Measurements from ENCODE around the gene DCST1.

The DCST1 gene

DNA sequence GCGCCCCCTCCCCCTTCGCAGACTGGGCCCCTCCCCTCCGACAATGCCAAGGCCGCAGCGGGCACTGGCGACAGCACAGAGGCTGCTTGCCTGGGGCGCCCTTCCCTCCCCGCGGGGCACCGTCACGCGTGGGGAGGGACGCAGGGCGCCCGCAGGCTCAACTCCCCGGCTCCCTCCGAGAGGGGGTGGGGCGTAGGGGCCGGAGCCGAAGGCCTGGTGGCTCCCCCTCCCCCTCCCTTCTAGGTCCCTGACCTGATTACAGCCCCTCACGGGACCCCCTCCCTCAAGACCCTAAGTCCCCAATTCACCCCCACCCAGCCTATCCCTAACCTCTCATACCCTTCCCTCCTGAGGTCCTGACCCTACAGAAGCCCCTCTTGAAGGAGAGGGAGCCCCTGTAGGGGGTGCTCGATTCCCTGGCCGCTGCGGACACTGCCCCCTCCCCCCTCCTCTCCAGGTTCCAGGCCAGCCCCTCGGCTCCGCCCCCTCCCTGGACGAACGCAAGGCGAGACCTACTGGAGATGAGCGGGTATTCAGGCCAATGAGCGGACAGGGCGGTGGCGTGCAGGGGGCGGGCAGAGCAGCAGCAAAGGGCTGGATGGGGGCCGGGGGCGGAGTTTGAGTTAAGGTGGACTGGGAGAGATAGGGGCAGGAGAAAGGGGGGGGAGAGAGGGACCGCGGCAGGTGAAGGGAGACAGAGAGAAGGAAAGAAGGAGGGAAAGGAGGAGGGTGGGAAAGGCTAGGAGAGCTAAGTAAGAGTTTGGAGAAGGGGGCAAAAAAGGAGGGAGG is 31.8 kb upstream of the DCST1 start:
- DNase-seq = peak; percentile 95

DNA sequence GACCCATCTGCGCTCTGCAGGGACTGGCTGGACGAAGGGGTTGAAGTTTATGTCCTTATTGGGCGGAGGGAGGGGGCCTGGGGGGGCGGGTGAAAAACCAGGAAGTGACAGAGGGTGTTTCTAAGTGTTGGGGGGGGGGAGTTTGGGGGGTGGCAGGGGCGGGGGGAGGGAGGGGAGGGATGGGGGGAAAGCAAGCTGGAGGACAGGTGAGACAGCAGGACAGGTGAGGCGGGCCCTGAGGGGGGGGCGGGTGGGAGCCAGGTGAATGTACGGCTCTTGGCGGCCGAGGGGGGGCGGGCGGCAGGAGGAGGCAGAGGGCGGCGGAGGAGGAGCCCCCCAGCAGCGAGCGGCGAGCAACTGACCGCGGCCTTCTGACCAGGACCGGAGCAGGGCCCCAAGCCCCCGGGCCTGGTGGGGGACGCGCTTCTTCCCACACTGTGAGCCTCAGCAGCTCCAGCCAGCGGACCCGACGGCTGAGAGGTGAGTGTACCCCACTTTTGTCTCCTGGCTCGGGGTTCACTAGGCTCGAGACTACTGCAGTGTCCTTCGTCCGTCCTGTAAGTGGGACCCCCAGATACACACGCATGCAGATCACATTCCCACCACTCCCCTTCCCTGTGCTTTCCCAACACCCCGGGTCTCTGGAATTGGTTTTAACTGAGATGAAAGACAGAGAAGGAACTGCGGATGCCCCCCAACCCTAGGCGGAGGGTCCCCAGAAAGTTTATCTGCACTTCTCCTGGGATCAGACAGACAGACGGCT is 31.0 kb upstream of the DCST1 start, which contains the start of gene ZBTB7B:
Gene ZBTB7B (plus strand): TSS at position 339 of the 763 bp plus-strand sequence. CDS start 11,859 bp downstream, outside the sequence.
- DNase-seq = no peak

DNA sequence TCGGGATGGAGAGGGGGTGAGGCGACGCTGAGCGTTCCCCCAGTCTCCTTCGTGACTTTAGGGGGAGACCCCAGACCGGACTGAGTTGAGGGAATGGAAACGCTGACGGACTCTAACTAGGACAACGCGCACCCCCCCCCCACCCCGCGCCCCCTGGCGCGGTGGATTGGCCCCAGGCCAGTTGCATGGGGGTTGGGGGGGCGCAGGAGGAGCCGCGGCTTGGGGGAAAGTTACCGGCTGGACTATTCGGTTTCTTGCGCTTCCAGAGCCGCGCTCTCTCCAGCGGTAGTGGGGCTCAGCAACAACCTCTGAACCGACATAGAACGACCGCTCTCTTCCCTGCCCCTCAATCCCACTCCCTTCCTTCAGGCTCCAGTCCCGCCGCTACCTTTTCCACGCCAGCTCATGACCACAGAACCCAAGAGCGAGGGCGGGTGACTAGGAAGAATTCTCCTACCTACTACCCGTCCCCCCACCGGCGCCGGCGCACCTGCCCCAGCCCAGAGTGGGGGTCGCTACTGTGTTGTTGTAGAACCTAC is 30.3 kb upstream of the DCST1 start:
- no peak for DNase-seq

DNA sequence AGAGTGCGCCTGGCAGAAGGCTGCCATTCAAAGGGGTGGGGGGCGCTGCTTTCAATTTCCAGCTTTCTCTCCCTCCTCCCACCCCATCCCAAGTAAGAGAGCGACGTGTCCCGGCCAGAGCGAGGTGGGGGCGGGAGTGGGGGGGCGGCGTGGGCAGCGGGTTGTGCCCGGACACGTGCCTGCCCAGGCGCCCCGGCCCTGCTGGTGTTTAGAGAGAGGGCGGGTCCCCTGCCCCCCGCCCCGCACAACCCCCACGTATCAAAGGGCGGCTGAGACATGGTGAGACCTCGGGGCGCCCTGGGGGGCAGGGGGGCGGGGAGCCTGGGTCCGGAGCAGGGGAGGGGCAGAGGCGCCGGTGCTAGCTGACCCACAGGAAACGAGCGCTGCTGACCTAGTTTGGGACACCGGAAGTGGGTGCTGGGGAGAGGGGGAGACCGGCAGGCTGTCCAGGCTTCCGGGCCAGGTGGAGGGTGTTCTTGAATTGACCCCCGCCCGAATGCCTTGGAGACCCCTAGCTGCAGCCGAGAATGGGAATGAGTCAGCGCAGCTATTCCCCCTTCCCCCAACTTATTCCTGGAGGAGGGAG is 29.8 kb upstream of the DCST1 start:
- peak; percentile 22 for DNase-seq

DNA sequence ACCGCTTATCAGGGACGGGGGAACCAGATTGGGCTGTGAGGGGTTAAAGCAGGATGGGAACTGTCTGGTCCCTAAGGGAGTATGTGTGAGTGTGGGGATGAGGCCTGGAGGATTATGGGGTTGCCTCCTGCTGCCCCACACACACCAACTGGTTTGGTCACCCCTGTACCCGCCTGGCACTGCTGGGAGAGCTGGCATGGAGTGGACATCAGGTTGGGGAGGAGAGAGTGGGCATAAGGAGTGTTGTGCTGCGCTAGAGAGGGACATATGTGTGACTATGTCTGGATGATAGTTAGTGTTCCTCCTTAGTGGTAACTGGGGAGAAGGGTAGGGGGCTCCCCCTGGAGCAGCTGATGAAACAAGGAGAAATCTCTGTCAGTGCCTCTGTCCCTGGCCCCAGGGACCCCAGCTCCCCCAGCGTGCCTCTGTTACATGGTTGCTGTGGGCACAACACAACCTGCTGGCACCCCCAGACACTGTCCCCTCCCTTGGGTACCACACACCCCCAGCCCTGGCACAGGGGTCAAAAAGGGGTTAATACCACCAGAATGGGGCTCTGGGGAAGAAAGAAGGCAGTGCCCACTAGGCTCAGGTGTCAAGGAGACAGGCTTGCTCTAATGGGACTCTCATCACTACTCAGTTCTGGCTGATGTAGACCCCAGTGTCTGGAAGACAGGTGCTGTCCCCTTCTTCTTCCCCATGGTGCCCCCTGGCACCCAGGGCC is 29.1 kb upstream of the DCST1 start:
- no peak for DNase-seq

DNA sequence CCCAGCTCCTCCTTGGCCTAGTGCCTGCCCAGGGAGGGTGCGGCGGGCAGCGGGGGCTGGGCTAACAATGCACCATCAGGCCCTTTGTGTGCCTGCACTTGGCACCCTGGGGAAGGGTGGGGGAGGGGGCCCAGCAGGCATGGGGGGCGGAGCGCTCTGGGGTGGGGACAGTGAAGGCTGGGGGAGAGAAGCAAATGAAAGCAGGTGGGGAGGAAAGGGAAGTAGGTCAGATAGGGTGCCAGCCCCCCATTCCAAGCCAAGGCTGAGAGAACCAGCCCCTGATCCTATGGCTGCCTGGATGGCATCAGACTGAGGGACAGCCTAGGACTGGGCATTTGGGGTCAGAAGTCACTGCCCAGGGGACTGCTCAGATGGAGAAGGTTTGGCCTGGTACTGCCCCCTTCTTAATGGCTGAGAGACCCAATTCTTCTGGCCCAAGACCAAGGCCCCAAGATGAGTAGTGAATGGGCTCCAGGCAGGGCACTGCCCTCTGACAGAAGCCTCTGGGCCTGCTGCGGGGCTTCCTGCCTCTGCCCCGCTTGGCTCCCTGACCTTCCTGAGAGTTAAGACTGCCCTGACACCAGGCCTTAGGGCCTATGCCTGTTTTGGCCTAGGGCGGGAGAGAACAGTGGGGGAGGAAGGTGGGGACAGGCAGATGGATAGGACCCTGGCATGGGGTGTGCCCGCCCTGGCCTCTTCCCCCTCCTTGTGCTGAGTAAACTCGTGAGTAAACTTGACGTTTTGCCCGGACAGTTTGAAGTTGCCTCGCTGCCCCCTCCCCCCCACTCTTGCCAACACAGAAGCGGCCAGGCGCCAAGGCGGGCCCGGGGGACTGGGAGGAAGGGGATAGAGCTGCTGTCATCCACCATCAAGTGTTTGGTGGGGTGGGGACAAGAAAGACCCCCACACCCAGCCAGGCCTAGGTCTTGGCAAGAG is 28.3 kb upstream of the DCST1 start:
- no peak for DNase-seq

DNA sequence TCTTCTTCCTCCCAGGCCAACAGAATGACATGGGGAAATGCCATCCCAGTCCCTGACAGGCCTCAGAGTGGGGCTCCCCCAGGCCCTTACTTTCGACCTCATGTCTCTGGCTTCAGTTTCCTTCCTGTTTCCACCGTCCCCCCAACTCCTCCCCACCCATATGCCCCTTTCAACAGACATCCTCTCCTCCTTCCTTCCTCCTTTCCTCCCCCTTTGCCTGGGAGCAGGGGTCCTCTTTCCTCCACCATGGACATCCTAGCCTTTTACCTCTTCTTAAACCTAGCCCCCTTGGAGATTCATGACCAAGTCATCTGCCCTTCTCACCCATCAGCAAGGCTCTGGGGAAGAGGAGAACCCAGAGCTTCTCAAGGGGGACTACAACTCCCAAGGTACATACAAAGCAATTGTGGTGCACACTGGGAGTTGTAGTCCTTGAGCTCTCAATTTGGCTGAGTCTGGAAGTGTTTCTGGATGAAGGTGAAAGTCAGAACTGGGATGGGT is 27.0 kb upstream of the DCST1 start:
- DNase-seq = peak; percentile 82

DNA sequence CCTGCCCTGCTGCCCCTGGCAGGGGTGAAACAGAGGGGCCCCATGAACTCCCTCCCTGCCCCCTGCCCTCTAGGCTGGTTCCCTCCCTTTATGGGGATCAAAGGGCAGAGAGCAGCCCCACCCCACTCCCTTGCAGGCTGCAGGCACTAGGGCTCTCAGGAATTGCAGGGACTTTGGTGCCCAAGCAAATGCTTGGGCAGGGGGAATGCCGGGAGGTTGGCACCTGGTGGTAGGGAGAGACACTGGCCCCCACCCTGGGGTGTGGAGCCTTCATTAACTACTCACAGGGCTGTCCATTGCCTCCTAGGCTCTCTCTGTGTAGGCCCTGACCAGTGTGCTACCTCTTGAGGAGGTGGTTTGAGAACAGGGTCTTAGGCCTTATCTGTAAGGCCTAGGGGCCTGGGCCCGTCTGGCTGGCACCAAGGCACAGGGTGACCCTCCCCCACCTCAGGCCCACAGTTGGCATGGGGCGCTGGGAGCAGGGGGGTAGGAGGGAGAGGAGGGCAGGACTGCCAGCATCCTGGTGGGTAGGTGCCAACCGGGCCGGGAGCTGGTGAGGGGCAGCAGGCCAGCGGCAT is 26.3 kb upstream of the DCST1 start:
- DNase-seq = no peak

DNA sequence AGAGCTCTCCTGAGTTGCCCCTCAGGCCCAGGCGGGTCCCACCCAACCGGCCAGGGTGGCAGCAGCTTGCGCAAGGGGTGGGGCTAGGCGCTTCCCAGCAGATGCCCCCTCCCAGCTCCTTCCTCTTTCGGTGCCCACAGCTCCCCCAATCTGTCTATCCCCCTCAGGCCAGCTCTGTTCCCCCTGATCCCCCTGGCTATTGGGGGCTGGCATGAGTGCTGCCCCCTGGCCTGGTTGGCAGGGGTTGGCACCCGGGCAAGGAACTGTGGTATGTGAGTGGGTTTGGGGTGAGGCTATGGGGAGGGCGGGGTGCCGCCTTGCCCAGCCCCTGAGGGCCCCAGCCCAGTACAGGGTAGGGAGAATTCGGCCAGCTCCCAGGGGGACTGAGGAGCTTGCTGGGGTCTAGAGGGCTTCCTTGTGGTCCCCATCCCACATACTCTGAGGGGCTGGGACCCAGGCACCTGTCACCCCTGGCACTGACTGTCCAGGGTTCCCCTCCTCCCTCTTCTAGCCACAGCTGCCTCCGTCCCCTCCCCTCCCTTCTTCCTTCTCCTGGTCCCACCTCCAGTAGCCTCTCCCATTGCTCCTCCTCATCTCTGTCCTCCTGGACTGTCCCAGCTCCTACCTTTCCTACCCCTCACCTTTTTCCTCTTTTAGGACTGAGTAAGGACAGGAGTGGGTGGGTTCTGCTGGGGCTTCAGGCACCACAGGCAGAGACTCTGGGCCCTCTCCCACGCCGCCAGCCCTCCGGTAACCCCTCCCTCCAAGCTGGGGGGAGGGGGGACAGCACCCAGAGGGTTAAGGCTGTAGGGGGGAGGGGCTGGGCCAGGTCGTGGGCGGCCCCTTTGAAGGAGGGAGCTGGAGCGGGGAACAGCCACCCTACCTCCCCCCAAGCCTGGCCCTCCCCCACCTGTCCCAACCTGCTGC is 25.3 kb upstream of the DCST1 start:
- peak; percentile 69 for DNase-seq

DNA sequence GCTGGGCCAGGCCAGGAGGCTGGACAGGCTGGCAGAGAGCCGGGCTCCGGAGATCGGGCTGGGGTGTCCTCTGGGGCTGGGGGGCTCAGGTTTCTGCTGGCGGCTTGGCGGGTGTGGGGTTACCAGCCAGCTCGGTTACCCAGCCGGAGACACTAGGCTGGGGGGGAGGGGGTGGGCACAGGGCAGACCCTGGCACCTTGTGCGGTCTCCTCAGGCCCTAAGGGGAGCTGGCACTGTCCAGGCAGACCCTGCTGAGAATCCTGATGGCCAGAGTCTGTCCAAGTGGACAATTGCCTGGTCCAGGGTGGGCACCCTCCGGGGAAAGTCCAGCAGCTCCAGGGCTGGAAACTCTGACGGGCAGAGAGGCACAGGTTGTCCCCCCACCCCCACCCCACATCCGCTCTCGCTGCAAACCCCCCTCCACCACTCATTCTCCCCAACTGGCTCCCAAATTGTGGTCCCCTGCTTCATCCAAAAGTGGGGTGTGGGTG is 24.4 kb upstream of the DCST1 start:
- DNase-seq = no peak

DNA sequence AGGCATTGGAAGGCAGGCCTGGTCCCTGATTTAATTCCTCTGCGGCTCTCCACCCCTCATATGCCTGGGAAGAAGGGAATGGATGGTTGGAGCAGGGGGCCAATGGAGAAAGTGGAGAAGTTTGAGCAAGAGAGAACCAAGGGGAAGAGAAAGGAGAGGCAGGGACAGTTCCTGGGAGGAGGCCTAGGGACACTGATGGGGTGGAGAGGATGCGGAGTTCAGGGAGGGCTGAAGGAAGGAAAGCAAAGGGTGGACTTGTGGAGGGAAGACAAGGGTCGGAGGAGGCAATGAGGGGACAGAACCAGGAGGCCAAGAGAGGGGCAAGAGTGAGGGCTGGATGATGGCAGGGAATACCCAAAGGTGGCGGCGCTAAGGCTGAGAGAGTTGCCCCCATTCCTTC is 23.9 kb upstream of the DCST1 start:
- no peak for DNase-seq

DNA sequence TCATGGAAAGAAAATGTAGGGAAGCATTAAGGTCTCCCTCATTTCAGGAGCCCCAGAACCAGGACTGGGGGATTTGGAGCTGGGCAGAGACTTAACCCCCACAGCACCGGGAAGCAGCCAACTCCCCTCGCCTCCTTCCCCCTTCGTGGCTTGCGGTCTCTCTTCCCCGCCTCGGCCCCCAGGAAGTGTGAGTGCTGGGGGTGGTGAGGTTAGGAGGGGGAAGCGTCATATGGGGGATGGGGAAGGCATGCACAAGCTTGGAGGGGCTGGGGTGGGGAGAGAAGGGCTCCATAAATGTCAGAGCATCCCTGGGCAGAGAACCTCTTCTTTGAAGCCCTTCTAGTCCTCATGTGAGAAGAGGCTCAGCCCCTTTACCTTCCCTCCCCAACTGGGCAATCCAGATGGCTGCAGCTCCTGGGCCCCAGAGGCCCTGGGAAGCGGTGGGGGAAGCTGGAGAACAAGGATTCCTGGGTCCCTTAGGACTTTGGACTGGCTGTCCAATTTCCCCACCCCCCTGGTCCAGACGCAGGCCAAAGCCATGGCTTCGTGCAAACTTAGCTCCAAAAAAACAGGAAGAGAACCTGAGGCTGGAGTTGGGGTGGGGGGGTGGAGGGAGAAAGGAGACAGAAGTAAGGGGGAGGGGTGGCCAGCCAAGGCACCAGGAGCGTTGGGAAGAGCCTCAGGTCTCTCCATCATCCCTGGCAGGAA is 23.3 kb upstream of the DCST1 start:
- peak; percentile 65 for DNase-seq

DNA sequence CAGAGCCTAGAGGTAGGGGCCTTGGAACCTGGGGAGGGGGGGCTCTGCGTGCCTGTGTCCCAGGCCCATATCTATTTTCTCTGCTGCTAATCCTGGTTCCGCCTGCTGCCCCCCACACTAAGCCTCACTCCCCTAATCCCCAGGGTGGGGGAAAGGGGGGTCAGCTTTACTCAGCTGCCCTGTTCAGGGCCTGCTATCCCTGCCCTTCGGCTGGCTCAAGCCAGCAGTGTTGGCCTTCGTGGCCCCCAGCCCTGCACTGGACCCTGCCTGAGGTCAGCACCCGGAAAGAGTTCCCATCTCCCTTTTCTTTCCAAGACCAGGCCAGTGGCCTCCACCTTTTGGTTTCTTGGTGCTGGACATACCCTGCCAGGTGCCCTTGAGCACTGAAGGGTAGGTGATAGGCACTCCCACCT is 22.6 kb upstream of the DCST1 start:
- DNase-seq = no peak

DNA sequence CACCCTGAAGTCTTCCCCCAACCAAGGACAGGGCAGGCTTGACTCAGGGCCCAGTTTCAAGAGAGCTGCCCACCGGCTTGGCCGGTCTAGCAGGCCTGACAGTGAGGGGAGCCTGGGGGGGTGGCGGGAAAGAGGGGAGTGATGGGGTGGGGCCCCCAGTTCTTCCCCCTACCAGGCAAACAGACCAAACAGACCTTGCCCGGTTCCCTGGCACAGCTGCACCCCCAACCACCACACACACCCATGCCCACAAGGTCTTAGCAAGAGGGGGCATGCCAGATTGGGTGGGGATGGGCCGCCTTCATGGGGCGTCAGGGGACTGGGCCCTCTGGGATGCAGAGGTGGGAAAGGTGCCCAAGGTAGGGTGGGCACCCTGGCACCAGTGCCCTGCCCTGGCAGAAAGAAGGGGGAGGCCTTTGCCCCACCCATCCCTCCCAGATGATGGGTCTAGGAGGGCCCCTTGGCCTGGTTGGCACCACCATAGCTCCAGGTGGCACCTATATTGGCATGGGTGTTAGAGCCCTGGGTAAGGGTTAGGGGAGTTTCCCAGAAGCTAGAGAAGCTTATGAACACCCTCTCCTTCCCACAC is 22.1 kb upstream of the DCST1 start:
- DNase-seq = no peak

DNA sequence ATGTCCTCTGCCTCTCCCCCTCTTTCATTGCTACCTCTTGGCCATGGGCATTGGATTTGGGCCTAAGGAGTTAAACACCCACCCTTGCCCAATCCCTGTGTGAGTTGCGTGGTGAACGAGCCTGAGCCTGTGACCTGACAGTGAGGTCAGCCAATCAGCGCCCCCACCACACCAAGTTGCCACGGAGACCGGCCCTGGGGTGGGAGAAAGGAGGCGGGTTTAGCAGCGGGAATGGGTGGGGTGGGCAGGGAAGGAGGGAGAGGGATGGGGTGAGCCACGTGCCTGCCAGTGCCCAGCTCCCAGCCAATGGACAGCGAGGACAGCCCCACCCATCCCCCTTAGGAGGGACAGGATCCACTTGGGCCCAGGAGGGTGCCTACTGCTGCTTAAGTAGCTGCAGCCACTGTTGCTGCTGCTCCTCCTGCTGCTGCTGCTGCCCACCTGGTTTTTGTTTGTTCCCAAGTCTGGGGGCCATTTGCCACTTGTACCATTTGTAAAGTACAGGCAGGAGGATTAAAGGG is 21.5 kb upstream of the DCST1 start:
- DNase-seq = peak; percentile 72

DNA sequence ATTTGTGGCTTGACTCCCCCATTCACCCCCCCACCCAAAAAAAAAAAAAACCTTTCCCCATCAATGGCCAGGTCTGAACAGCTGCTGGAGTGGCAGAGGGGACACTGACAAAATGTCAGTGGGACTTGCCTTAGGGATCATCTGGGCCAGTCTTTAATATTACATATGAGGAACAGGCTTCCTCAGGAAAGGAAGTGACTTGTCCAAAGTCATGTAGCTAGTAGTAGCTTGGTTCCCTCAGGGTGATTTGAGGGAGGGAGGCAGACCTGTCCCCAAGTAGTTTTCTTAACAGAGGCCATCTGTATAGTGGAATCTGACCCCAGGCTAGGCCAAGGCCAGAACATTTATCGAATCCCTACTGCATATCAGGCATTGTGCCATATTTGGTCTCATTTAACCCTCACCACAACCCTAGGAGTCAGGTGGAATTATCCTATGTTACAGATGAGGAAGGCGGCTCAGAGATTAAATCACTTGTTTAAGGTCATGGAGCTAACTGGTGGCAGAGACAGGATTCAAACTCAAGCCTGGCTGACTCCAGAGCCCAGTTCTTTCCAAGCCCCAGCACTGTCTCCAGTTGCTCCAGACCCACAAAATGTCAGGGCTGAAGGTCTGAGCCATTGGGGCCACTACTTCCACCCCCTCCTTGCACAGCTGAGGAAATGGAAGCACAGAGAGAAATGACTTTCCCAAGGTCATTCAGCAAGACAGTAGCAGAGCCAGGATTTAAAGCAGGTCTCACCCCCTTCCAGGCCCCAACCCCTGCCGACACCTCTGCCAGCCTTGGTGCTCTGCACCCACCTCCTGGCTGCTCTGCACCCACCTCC is 20.6 kb upstream of the DCST1 start:
- DNase-seq = peak; percentile 16

DNA sequence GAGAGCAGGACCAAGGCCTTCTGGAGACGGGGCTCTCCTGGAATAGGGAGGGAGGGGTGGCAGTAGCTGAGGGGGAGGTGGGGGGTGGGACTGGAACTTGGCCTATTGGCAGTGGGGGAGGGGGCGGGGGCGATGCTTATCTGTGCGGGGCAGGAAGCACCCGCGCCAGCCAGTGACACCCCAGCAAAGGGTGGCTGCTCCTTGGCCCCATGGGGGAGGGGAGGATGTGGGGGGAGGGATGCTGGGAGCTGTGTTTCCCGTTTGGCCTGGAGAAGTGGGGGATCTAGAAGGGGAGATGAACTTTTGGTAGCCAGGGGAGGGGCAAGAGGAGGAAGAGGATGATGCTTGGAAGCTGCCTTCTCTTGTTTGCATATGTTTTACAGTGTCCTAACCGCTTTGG is 20.0 kb upstream of the DCST1 start:
- DNase-seq = no peak

All from MV-4-11 (cell line).